ENCODE data around the gene GGT6. TPM values are rescaled to one million over a fixed set of nuclear protein-coding genes. Genes with fewer than 3 reads are reported as not detected.
A peak's percentile ranks its signal among the peaks of the same experiment; 100 is the strongest.

The GGT6 gene
- total RNA-seq, 4 donors from 2014 or later = 0.21 to 4.4 (median 0.29) TPM; not detected in 1

DNA sequence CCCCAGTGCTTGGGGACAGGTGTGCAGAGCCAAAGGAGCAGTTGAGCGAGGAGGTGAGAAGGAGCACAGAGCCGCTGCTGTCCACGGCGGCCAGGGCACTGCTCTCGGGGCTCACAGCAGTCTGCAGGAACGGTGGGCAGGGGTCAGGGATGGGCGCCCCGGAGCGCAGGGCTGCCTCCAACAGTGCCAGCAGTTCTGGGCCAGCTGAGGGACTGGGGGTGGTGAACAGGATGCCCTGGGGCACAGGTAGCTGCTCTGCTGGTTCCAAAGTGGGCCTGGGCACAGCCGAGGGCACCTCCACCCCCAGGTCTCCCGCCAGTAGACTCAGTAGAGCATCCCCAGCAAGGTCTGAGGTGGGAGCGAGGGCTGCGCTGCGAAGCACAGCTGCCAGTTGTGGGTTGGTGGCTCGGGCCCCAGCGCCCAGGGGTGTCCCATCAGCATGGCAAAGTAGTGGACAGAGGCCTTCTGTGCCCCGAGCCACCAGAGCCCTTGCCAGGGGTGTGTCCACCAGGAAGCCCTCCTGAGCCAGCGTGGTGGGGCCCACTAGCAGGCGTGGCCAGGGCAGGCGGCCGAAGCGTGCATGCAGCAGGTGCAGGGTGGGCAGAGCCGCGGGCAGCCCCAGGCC, 1.9 kb downstream of the GGT6 start:
- Histone ChIP-seq H3K27me3 (no peaks in the 10 kb centered on the region), H3K27ac (no peak overlapping the region), H3K36me3 (no peaks in the 10 kb centered on the region), H3K4me3 (no peak overlapping the region), H3K9me3 (no peaks in the 10 kb centered on the region), H3K4me1 (no peaks in the 10 kb centered on the region)
- no peak for DNase-seq
- TF ChIP-seq POLR2A (IDR thresholded peaks at IDR 0.05) = no peak
- TF ChIP-seq, protein P1, sequence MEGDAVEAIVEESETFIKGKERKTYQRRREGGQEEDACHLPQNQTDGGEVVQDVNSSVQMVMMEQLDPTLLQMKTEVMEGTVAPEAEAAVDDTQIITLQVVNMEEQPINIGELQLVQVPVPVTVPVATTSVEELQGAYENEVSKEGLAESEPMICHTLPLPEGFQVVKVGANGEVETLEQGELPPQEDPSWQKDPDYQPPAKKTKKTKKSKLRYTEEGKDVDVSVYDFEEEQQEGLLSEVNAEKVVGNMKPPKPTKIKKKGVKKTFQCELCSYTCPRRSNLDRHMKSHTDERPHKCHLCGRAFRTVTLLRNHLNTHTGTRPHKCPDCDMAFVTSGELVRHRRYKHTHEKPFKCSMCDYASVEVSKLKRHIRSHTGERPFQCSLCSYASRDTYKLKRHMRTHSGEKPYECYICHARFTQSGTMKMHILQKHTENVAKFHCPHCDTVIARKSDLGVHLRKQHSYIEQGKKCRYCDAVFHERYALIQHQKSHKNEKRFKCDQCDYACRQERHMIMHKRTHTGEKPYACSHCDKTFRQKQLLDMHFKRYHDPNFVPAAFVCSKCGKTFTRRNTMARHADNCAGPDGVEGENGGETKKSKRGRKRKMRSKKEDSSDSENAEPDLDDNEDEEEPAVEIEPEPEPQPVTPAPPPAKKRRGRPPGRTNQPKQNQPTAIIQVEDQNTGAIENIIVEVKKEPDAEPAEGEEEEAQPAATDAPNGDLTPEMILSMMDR (IDR thresholded peaks at IDR 0.05) = no peak
- intact Hi-C loops (cut with DNase I; ENCODE audit: low total_unique reads) = no loop called here

- no peak overlapping the region for H3K4me3 ChIP-seq
- no peak for DNase-seq
- no peaks in the 10 kb centered on the region for H3K27me3 ChIP-seq
- no peak for TF ChIP-seq POLR2A (IDR thresholded peaks at IDR 0.05)
- TF ChIP-seq, protein P1 (IDR thresholded peaks at IDR 0.05) = no peak
- no peaks in the 10 kb centered on the region for H3K4me1 ChIP-seq
- no peaks in the 10 kb centered on the region for H3K36me3 ChIP-seq
- H3K27ac ChIP-seq = no peak overlapping the region
- intact Hi-C loops (cut with DNase I; ENCODE audit: low total_unique reads) = no loop called here
- H3K9me3 ChIP-seq = no peaks in the 10 kb centered on the region
Measured at GRCh38 chr17:4557626-4558346, 2.6 kb downstream of the GGT6 start.

DNA sequence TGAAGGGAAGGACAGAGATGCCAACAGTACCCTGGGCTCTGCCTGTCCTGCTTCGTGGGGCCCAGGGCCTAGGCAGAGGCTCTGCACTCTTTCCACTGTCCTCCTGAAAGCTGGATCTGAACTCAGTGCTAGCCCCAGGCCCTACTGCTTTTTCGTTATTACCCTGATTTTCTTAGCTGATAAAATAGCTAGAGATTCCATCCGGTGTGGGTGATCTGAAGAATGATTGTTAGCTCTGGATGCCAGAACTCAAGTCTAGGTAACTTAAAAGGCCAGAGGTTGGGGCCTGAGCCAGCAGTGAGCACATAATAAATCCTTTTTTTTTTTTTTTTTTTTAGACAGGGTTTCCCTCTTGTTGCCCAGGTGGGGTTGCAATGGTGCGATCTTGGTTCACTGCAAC, 3.4 kb downstream of the GGT6 start:
- Histone ChIP-seq H3K36me3 (no peaks in the 10 kb centered on the region), H3K4me3 (no peak overlapping the region), H3K27ac (no peak overlapping the region), H3K4me1 (no peaks in the 10 kb centered on the region), H3K9me3 (no peaks in the 10 kb centered on the region), H3K27me3 (no peaks in the 10 kb centered on the region)
- intact Hi-C loops (cut with DNase I; ENCODE audit: low total_unique reads) = no loop called here
- TF ChIP-seq POLR2A (IDR thresholded peaks at IDR 0.05) = no peak
- TF ChIP-seq, protein P1 (IDR thresholded peaks at IDR 0.05) = no peak
- no peak for DNase-seq

DNA sequence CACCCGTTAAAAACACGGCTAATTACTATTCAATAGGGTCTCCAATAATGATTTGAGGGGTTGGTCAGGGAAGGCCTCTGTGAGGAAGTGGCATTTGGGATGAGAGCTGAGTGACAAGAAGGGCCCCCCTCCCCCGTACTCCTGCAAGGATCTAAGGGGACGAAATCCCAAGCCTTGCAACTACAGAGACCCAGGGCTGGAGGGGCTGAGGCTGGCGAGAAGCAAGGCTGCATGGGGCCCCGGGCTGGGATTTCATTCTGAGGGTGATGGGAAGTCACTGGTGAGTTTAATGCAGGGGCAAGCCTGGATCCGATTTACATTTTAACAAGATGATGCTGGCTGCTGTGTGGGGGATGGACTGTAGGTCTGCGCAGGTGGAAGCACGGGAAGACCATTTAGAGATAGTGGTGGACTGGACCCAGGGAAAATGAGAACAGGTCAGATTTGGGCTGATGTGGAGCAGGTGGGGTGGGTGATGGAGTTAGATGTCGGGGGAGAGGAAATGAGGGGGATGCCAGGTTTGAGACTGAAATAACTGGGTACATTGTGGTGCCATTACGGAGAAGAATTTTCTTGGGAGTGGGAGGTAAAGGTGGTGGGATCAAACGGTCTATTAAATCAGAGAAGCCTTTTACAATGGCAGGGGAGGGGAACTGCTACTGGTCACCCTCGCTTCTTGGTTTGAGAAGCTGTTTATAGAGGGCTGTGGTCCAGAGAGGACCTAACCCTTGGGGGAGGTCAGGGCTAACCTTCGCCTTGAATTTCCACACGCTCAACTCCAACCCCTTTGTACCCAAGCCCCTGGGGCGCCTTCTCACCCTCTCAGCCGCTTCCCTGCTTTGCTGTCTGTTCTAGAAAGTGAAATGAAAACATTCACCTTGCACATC, 4.3 kb downstream of the GGT6 start:
- Histone ChIP-seq H3K27me3 (no peaks in the 10 kb centered on the region), H3K4me1 (no peaks in the 10 kb centered on the region), H3K9me3 (no peaks in the 10 kb centered on the region), H3K27ac (peak overlapping the region; percentile 73 to 82), H3K36me3 (no peaks in the 10 kb centered on the region), H3K4me3 (peak overlapping the region; percentile 74 to 82)
- intact Hi-C loops (cut with DNase I; ENCODE audit: low total_unique reads) = no loop called here
- TF ChIP-seq POLR2A (IDR thresholded peaks at IDR 0.05) = no peak
- TF ChIP-seq, protein P1 (IDR thresholded peaks at IDR 0.05) = no peak
- no peak for DNase-seq
